ENCODE measurements around the gene GAD1.

The GAD1 gene

DNA sequence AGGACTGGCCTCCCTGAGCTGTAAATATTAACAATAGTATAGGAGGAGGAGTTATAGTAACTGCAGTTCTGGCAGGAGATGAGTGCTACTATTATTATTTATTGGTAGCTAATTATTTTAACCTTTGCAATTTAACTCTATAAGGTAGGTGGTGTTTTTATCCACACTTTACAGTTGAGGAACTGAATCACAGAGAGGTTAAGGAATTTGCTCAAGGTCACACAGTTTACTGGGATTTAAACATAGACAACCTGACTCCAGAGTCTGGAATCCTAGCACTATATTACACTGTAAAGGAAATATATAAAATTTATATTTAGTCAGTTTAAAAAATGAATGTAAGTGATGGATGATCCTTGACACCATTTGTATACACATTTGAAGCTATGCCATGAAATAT is 44.4 kb upstream of the GAD1 start:
- no peak overlapping the region for H4K12ac ChIP-seq (ENCODE audit: low read depth, low read length)
- no peak overlapping the region for H4K8ac ChIP-seq (ENCODE audit: low read depth, low read length)
- no peak overlapping the region for H3K4ac ChIP-seq (ENCODE audit: low read depth, low read length)
- peaks cover 7% of the 10 kb centered on the region for H3K79me1 ChIP-seq (ENCODE audit: low read length)
- no peak overlapping the region for H3K23ac ChIP-seq (ENCODE audit: low read length)
- no peak overlapping the region for H2AFZ ChIP-seq (ENCODE audit: insufficient read depth, low read length, poor library complexity)
- H3K36me3 ChIP-seq (ENCODE audit: control insufficient read depth in 1 of 2, insufficient read depth in 2 of 2, low read length in 2 of 2): no peaks in the 10 kb centered on the region
- H3K4me1 ChIP-seq (ENCODE audit: control insufficient read depth in 1 of 2, insufficient read depth in 2 of 2, low read length in 2 of 2): peaks cover 5 to 10% of the 10 kb centered on the region in 2 experiments
- H3K27ac ChIP-seq (ENCODE audit: low read depth, low read length): no peak overlapping the region
- H3K79me2 ChIP-seq (ENCODE audit: control insufficient read depth, insufficient read depth, low read length, poor library complexity): peaks cover 3% of the 10 kb centered on the region
- H3K27me3 ChIP-seq (ENCODE audit: insufficient read depth, low read length): peaks cover 5% of the 10 kb centered on the region
- H4K91ac ChIP-seq (ENCODE audit: low read depth, low read length): no peak overlapping the region
- no peak overlapping the region for H3K4me2 ChIP-seq (ENCODE audit: low read length)
- H3K9ac ChIP-seq (ENCODE audit: low read length): no peak overlapping the region
- H2BK12ac ChIP-seq (ENCODE audit: low read length): no peak overlapping the region
- H2BK120ac ChIP-seq (ENCODE audit: insufficient read depth, low read length, poor library complexity): no peak overlapping the region
- H3K14ac ChIP-seq (ENCODE audit: low read length): no peak overlapping the region
- H2BK5ac ChIP-seq (ENCODE audit: low read depth, low read length, poor library complexity): no peak overlapping the region
- no peak overlapping the region for H2AK5ac ChIP-seq (ENCODE audit: low read length)
- peaks cover 2% of the 10 kb centered on the region for H3K9me3 ChIP-seq (ENCODE audit: insufficient read depth, low read depth, low read length)
- no peak for DNase-seq
- H3K4me3 ChIP-seq (ENCODE audit: low read depth, low read length): no peak overlapping the region
- no peak overlapping the region for H3K18ac ChIP-seq (ENCODE audit: low read length)

DNA sequence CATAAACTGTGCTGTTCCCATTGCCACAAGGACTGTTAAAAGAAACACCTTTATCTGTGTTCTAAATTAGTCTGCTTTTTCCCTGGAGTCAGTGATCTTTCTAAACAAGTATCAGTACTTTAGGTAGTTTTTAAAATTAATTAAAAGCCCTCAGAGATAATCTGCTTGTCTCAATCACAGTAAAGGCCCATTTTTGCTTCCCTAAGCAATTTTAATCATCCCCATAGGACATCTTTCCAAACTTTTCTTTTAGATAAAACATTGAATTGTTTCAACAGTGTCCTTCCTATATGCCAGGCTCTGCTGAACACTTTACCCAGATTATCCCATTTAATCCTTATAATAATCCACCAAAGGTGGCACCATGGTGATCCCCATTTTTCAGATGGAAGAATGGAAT is 42.6 kb upstream of the GAD1 start:
- H3K4me2 ChIP-seq (ENCODE audit: low read length): no peak overlapping the region
- no peak overlapping the region for H3K14ac ChIP-seq (ENCODE audit: low read length)
- peaks cover 3% of the 10 kb centered on the region for H3K79me2 ChIP-seq (ENCODE audit: control insufficient read depth, insufficient read depth, low read length, poor library complexity)
- no peak overlapping the region for H3K4me3 ChIP-seq (ENCODE audit: low read depth, low read length)
- no peak overlapping the region for H2BK120ac ChIP-seq (ENCODE audit: insufficient read depth, low read length, poor library complexity)
- no peak overlapping the region for H3K4ac ChIP-seq (ENCODE audit: low read depth, low read length)
- H4K91ac ChIP-seq (ENCODE audit: low read depth, low read length): no peak overlapping the region
- peaks cover 5% of the 10 kb centered on the region for H3K27me3 ChIP-seq (ENCODE audit: insufficient read depth, low read length)
- H3K36me3 ChIP-seq (ENCODE audit: control insufficient read depth in 1 of 2, insufficient read depth in 2 of 2, low read length in 2 of 2): no peaks in the 10 kb centered on the region
- no peak overlapping the region for H2AFZ ChIP-seq (ENCODE audit: insufficient read depth, low read length, poor library complexity)
- peaks cover 5 to 10% of the 10 kb centered on the region in 2 experiments for H3K4me1 ChIP-seq (ENCODE audit: control insufficient read depth in 1 of 2, insufficient read depth in 2 of 2, low read length in 2 of 2)
- H2BK12ac ChIP-seq (ENCODE audit: low read length): no peak overlapping the region
- no peak overlapping the region for H4K12ac ChIP-seq (ENCODE audit: low read depth, low read length)
- H3K9ac ChIP-seq (ENCODE audit: low read length): no peak overlapping the region
- no peak overlapping the region for H3K23ac ChIP-seq (ENCODE audit: low read length)
- H3K9me3 ChIP-seq (ENCODE audit: insufficient read depth, low read depth, low read length): peaks cover 2% of the 10 kb centered on the region
- no peak for DNase-seq
- H3K27ac ChIP-seq (ENCODE audit: low read depth, low read length): no peak overlapping the region
- peaks cover 7% of the 10 kb centered on the region for H3K79me1 ChIP-seq (ENCODE audit: low read length)
- no peak overlapping the region for H4K8ac ChIP-seq (ENCODE audit: low read depth, low read length)
- no peak overlapping the region for H2BK5ac ChIP-seq (ENCODE audit: low read depth, low read length, poor library complexity)
- H3K18ac ChIP-seq (ENCODE audit: low read length): no peak overlapping the region
- H2AK5ac ChIP-seq (ENCODE audit: low read length): no peak overlapping the region

DNA sequence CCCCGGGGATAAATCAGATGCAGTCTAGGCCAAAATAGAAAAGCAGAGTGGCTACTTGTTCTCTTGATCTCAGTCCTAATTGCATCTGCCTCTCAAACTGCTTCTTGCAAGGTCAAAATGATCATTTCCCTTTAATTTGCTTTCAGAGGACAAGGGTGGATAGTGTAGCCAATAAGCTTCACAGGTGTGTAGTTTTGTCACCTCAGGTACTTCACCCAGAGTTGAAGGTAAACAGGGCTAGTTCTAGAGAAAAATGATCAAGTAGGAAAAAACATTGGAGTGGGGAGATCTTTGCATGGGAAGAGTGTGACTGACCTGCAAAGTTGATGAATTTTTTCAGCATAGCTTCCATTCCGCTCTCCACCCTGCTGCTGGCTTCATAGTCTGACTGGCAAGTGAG is 37.8 kb upstream of the GAD1 start:
- Histone ChIP-seq H2AFZ (ENCODE audit: insufficient read depth, low read length, poor library complexity) (no peak overlapping the region), H3K4me2 (ENCODE audit: low read length) (no peak overlapping the region), H3K27ac (ENCODE audit: low read depth, low read length) (no peak overlapping the region), H3K14ac (ENCODE audit: low read length) (no peak overlapping the region), H3K79me1 (ENCODE audit: low read length) (no peaks in the 10 kb centered on the region), H3K27me3 (ENCODE audit: insufficient read depth, low read length) (no peaks in the 10 kb centered on the region), H4K8ac (ENCODE audit: low read depth, low read length) (no peak overlapping the region), H3K4ac (ENCODE audit: low read depth, low read length) (no peak overlapping the region), H3K79me2 (ENCODE audit: control insufficient read depth, insufficient read depth, low read length, poor library complexity) (no peaks in the 10 kb centered on the region), H2BK120ac (ENCODE audit: insufficient read depth, low read length, poor library complexity) (no peak overlapping the region), H2BK5ac (ENCODE audit: low read depth, low read length, poor library complexity) (no peak overlapping the region), H3K4me3 (ENCODE audit: low read depth, low read length) (no peak overlapping the region), H3K36me3 (ENCODE audit: control insufficient read depth in 1 of 2, insufficient read depth in 2 of 2, low read length in 2 of 2) (no peaks in the 10 kb centered on the region), H3K18ac (ENCODE audit: low read length) (no peak overlapping the region), H3K9ac (ENCODE audit: low read length) (no peak overlapping the region), H4K12ac (ENCODE audit: low read depth, low read length) (no peak overlapping the region), H3K4me1 (ENCODE audit: control insufficient read depth in 1 of 2, insufficient read depth in 2 of 2, low read length in 2 of 2) (no peaks in the 10 kb centered on the region), H2BK12ac (ENCODE audit: low read length) (no peak overlapping the region), H3K9me3 (ENCODE audit: insufficient read depth, low read depth, low read length) (no peaks in the 10 kb centered on the region), H3K23ac (ENCODE audit: low read length) (no peak overlapping the region), H2AK5ac (ENCODE audit: low read length) (no peak overlapping the region), H4K91ac (ENCODE audit: low read depth, low read length) (no peak overlapping the region)
- DNase-seq: peak in 1 of 2 donors; percentile 52
- no CpG with 5 or more reads among the region's 2 CpGs for WGBS (ENCODE audit: extremely low coverage, insufficient coverage, insufficient read length)

DNA sequence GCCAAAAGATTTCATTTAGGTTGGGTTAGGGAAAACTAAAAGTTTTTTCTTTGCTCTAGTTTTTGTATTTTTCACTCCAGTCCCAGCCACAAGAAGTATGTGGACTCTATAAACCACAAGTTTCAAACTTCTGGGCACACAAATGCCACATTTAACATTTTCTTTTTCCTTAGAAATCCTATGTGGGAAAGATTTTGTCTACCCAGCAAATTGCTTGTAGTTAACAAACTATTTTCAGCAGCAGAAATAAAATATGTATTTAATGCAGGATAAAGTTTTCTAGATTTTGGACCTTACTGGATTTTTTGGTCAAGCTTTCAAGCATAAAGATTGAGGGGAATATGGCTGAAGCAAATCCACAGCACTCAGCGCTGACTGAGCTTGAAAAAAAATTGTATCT is 37.4 kb upstream of the GAD1 start:
- H3K4me1 ChIP-seq (ENCODE audit: control insufficient read depth in 1 of 2, insufficient read depth in 2 of 2, low read length in 2 of 2): no peaks in the 10 kb centered on the region

DNA sequence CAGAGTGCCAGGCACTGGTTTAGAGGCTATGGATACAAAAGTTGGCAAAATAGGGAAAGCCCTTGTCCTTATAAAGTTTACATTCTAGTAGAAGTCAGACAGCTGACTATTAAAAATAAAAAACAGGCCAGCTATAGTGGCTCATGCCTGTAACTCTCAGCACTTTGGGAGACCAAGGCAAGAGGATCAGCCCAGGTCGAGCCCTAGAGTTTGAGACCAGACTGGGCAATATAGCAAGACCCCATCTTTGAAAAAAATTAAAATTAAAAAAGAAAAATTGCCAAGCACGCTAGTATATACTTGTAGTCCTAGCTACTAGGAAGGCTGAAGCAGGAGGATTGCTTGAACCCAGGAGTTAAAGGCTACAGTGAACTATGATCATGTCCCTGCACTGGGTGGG is 34.0 kb upstream of the GAD1 start:
- Histone ChIP-seq H3K4me3 (ENCODE audit: low read depth, low read length) (no peak overlapping the region), H3K79me2 (ENCODE audit: control insufficient read depth, insufficient read depth, low read length, poor library complexity) (no peaks in the 10 kb centered on the region), H3K4me1 (ENCODE audit: control insufficient read depth in 1 of 2, insufficient read depth in 2 of 2, low read length in 2 of 2) (no peaks in the 10 kb centered on the region), H3K9me3 (ENCODE audit: insufficient read depth, low read depth, low read length) (no peaks in the 10 kb centered on the region), H2AK5ac (ENCODE audit: low read length) (no peak overlapping the region), H4K8ac (ENCODE audit: low read depth, low read length) (no peak overlapping the region), H4K91ac (ENCODE audit: low read depth, low read length) (no peak overlapping the region), H3K36me3 (ENCODE audit: control insufficient read depth in 1 of 2, insufficient read depth in 2 of 2, low read length in 2 of 2) (no peaks in the 10 kb centered on the region), H2BK120ac (ENCODE audit: insufficient read depth, low read length, poor library complexity) (no peak overlapping the region), H3K4me2 (ENCODE audit: low read length) (no peak overlapping the region), H3K27ac (ENCODE audit: low read depth, low read length) (no peak overlapping the region), H2BK12ac (ENCODE audit: low read length) (no peak overlapping the region), H3K79me1 (ENCODE audit: low read length) (no peaks in the 10 kb centered on the region), H3K4ac (ENCODE audit: low read depth, low read length) (no peak overlapping the region), H2AFZ (ENCODE audit: insufficient read depth, low read length, poor library complexity) (no peak overlapping the region), H3K18ac (ENCODE audit: low read length) (no peak overlapping the region), H2BK5ac (ENCODE audit: low read depth, low read length, poor library complexity) (no peak overlapping the region), H3K27me3 (ENCODE audit: insufficient read depth, low read length) (no peaks in the 10 kb centered on the region), H3K9ac (ENCODE audit: low read length) (no peak overlapping the region), H4K12ac (ENCODE audit: low read depth, low read length) (no peak overlapping the region), H3K14ac (ENCODE audit: low read length) (no peak overlapping the region), H3K23ac (ENCODE audit: low read length) (no peak overlapping the region)
- no CpG with 5 or more reads among the region's 2 CpGs for whole genome bisulfite sequencing (ENCODE audit: extremely low coverage, insufficient coverage, insufficient read length)
- DNase-seq: no peak

More for the DNA sequence above, 37.4 kb upstream of the GAD1 start:
- WGBS (ENCODE audit: extremely low coverage, insufficient coverage, insufficient read length): no CpG with 5 or more reads among the region's 1 CpG
- H3K27ac ChIP-seq (ENCODE audit: low read depth, low read length): no peak overlapping the region
- H4K8ac ChIP-seq (ENCODE audit: low read depth, low read length): no peak overlapping the region
- no peak overlapping the region for H2BK5ac ChIP-seq (ENCODE audit: low read depth, low read length, poor library complexity)
- no peak overlapping the region for H4K12ac ChIP-seq (ENCODE audit: low read depth, low read length)
- H2AK5ac ChIP-seq (ENCODE audit: low read length): no peak overlapping the region
- H3K4me3 ChIP-seq (ENCODE audit: low read depth, low read length): no peak overlapping the region
- H3K4me2 ChIP-seq (ENCODE audit: low read length): no peak overlapping the region
- no peak for DNase-seq
- H3K23ac ChIP-seq (ENCODE audit: low read length): no peak overlapping the region
- no peaks in the 10 kb centered on the region for H3K36me3 ChIP-seq (ENCODE audit: control insufficient read depth in 1 of 2, insufficient read depth in 2 of 2, low read length in 2 of 2)
- no peaks in the 10 kb centered on the region for H3K9me3 ChIP-seq (ENCODE audit: insufficient read depth, low read depth, low read length)
- H2BK120ac ChIP-seq (ENCODE audit: insufficient read depth, low read length, poor library complexity): no peak overlapping the region
- no peaks in the 10 kb centered on the region for H3K79me1 ChIP-seq (ENCODE audit: low read length)
- no peak overlapping the region for H3K4ac ChIP-seq (ENCODE audit: low read depth, low read length)
- H3K27me3 ChIP-seq (ENCODE audit: insufficient read depth, low read length): no peaks in the 10 kb centered on the region
- no peak overlapping the region for H2BK12ac ChIP-seq (ENCODE audit: low read length)
- no peak overlapping the region for H2AFZ ChIP-seq (ENCODE audit: insufficient read depth, low read length, poor library complexity)
- no peak overlapping the region for H3K14ac ChIP-seq (ENCODE audit: low read length)
- no peak overlapping the region for H3K18ac ChIP-seq (ENCODE audit: low read length)
- no peak overlapping the region for H4K91ac ChIP-seq (ENCODE audit: low read depth, low read length)
- H3K79me2 ChIP-seq (ENCODE audit: control insufficient read depth, insufficient read depth, low read length, poor library complexity): no peaks in the 10 kb centered on the region
- no peak overlapping the region for H3K9ac ChIP-seq (ENCODE audit: low read length)

Data from trophoblast cell (in vitro differentiated cells and primary cell).